ENCODE measurements around the gene FGF8. TPM values are rescaled to one million over a fixed set of nuclear protein-coding genes. Genes with fewer than 3 reads are reported as not detected.

FGF8 gene
- total RNA-seq, 4 donors from 2014 or later = not detected

- TF ChIP-seq EP300 (IDR thresholded peaks at IDR 0.05) (no peak), CTCF (IDR thresholded peaks at IDR 0.05) (no peak), POLR2AphosphoS5 (IDR thresholded peaks at IDR 0.05) (no peak), POLR2A (IDR thresholded peaks at IDR 0.05) (no peak)
- Histone ChIP-seq H3K27me3 (no peaks in the 10 kb centered on the region), H3K27ac (no peak overlapping the region), H3K36me3 (peaks cover 0 to 53% of the 10 kb centered on the region in 2 donors), H3K4me1 (peaks cover 0 to 70% (median 9%) of the 10 kb centered on the region in 3 donors), H3K4me3 (no peak overlapping the region), H3K9me3 (no peaks in the 10 kb centered on the region)
- WGBS, 2 donors (ENCODE audit: low coverage in 1 of 2) = 63 to 64% methylated on average over 4 of the region's 4 CpGs
- no peak for ATAC-seq
Observed at GRCh38 chr10:101812606-101813005, 36.7 kb upstream of the FGF8 start.

DNA sequence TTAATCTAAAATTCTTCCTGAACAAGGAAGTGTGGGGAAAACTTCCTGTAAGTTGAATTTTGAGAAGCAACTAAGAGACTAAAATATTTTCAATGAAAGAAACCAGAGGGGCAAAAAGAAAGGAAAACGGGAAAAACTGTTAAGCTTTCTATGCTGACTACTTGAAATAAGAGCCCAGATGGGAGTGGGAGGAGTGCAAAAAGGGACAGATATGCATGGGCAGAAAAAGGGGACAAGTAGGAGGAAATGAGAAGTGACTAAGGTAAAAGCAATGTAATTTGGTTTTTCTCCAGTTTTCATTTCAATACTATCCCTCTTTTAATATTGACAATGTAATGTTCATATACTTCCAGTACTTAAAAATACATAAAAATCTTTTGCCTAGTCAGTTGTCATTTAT lies 31.2 kb upstream of the FGF8 start:
- ATAC-seq = no peak
- Histone ChIP-seq H3K27me3 (no peaks in the 10 kb centered on the region), H3K9me3 (no peaks in the 10 kb centered on the region), H3K36me3 (peaks cover 12 to 100% of the 10 kb centered on the region in 2 donors), H3K4me1 (peaks cover 0 to 39% (median 0%) of the 10 kb centered on the region in 3 donors), H3K27ac (no peak overlapping the region), H3K4me3 (no peak overlapping the region)
- WGBS, 2 donors (ENCODE audit: low coverage in 1 of 2) = 60 to 67% methylated on average over 1 of the region's 1 CpG
- TF ChIP-seq EP300 (IDR thresholded peaks at IDR 0.05) = no peak
- TF ChIP-seq CTCF (IDR thresholded peaks at IDR 0.05) = no peak
- no peak for TF ChIP-seq POLR2AphosphoS5 (IDR thresholded peaks at IDR 0.05)
- no peak for TF ChIP-seq POLR2A (IDR thresholded peaks at IDR 0.05)

DNA sequence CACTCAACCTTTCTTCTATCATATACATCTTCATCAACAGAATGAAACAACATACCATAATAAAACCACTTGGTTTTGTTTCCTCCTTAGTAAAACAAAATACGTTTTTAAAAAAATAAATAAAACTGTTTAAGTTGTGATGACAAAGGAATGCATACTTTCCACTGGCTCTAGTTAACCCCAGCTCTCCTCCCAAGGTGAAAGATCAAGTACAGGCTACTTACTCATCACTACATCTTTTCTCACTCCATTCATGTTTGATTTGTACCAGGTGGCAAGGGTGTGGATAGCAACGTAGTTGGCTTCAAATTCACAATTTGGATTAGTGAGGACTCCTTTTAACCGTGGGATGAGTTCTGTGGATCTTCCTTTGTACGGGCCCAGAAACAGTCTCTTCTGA lies 27.6 kb upstream of the FGF8 start:
- H3K27ac ChIP-seq = no peak overlapping the region
- H3K27me3 ChIP-seq = no peaks in the 10 kb centered on the region
- 38 to 54% methylated on average over 3 to 4 of the region's 4 CpGs for WGBS, 2 donors (ENCODE audit: low coverage in 1 of 2)
- ATAC-seq = no peak
- H3K4me1 ChIP-seq = peaks cover 0 to 22% (median 0%) of the 10 kb centered on the region in 3 donors
- H3K9me3 ChIP-seq = no peaks in the 10 kb centered on the region
- H3K36me3 ChIP-seq = peaks cover 20 to 100% of the 10 kb centered on the region in 2 donors
- H3K4me3 ChIP-seq = no peak overlapping the region
- TF ChIP-seq POLR2A (IDR thresholded peaks at IDR 0.05) (no peak), EP300 (IDR thresholded peaks at IDR 0.05) (no peak), POLR2AphosphoS5 (IDR thresholded peaks at IDR 0.05) (no peak), CTCF (IDR thresholded peaks at IDR 0.05) (no peak)

- H3K4me1 ChIP-seq = peaks cover 0 to 34% (median 0%) of the 10 kb centered on the region in 3 donors
- no peak for TF ChIP-seq POLR2A (IDR thresholded peaks at IDR 0.05)
- no peak for TF ChIP-seq CTCF (IDR thresholded peaks at IDR 0.05)
- TF ChIP-seq POLR2AphosphoS5 (IDR thresholded peaks at IDR 0.05) = no peak
- no peak for TF ChIP-seq EP300 (IDR thresholded peaks at IDR 0.05)
- 63 to 68% methylated on average over 4 of the region's 4 CpGs for whole genome bisulfite sequencing, 2 donors (ENCODE audit: low coverage in 1 of 2)
- no peak for ATAC-seq
- H3K4me3 ChIP-seq = no peak overlapping the region
- no peaks in the 10 kb centered on the region for H3K9me3 ChIP-seq
- H3K36me3 ChIP-seq = peaks cover 8 to 100% of the 10 kb centered on the region in 2 donors
- H3K27me3 ChIP-seq = no peaks in the 10 kb centered on the region
- no peak overlapping the region for H3K27ac ChIP-seq
Observed at GRCh38 chr10:101797403-101798059, 21.6 kb upstream of the FGF8 start.

- TF ChIP-seq POLR2AphosphoS5 (IDR thresholded peaks at IDR 0.05) (no peak), POLR2A (IDR thresholded peaks at IDR 0.05) (no peak), EP300 (IDR thresholded peaks at IDR 0.05) (no peak), CTCF (IDR thresholded peaks at IDR 0.05) (no peak)
- no peak for ATAC-seq
- H3K27me3 ChIP-seq = no peaks in the 10 kb centered on the region
- H3K4me1 ChIP-seq = peaks cover 0 to 13% (median 0%) of the 10 kb centered on the region in 3 donors
- H3K27ac ChIP-seq = no peak overlapping the region
- peaks cover 0 to 100% of the 10 kb centered on the region in 2 donors for H3K36me3 ChIP-seq
- 90 to 95% methylated on average over 6 to 12 of the region's 12 CpGs for WGBS, 2 donors (ENCODE audit: low coverage in 1 of 2)
- H3K9me3 ChIP-seq = no peaks in the 10 kb centered on the region
- no peak overlapping the region for H3K4me3 ChIP-seq
Observed at GRCh38 chr10:101793526-101793925, 17.6 kb upstream of the FGF8 start.
